HG02840 (cell line): ENCODE results near the gene MRPS2.
A peak's percentile ranks its signal among the peaks of the same experiment; 100 is the strongest.

Experiments
- ATAC-seq: cut with Tn5 transposase; IDR thresholded peaks from one replicate; pipeline ENCODE4 v1.9.1; 2021; ENCODE audit warnings: mild to moderate bottlenecking, moderate library complexity, moderate number of reproducible peaks; ENCODE audit not compliant: unreplicated experiment, low FRiP score

Gene MRPS2

DNA sequence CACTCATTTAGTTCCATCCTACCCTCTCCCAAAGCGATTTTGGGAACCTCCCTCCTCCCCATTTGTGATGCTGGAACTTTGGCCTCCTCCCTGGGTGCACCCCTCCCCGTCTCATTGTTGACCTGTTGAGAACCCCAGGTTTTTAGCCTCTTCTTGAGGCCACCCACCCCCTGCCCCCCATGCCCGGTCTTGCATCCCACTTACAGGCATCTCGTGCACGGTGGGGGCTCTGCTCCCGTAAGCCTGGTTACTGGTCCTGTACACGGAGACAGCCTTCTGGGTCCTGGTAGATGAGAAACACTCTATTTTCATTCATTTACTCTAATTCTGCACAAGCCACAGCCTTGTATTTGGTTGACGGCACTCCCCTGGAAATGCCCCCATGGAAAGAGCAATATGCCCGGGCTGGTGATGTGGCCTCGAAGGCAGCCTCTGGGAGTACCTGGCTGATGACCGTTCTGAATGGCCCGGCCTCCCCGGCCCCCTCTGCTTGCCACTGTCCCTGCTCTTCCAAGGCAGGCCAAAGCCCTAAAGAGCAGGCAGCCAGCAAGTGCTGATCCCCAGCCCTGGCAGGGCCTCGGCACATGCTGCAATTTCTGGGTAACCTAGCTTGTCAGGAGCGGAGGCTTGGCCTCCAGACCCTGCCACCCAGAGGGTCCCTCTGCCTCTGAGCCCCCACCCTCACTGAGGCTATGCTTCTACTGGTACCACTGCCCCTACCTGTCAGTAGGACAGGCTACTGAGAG is 1.9 kb upstream of the MRPS2 start:
- ATAC-seq, result no peak

DNA sequence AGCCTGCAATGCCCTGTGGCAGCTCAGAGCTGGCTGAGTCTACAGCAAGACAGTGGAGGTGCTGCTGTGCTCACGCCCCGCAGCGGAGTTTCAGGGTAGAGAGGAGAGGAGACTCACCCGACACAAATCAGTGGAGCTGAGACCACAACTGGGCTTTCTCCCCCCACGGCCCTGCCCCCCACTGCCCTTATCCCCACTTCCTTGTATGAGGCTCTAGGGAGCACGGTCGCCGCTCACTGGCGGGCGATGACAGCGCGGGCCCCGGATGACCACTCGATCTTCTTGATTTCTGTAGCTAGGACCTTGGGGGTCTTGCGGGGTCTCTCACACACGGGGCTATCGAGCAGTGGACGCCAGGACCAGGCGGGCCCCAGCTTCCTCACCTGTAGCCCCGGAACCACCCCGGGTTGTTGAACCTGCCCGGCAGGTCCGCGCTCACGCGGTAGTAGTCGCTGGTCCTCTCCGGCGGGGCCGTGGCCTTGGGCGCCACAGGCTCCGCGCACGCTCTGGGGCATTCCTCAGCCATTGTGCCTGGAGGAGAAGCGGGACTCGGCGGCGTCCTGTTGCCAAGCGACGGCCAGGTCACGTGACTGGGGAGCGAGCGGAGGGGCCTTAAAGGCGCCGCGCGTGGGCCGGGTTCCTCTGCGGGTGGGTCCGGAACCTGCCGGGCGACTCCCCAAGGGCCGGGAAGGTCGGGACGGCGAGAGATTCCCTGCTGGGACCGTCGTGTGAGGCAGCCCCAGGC is 984 bp upstream of the MRPS2 start:
- ATAC-seq, result peak; percentile 59

DNA sequence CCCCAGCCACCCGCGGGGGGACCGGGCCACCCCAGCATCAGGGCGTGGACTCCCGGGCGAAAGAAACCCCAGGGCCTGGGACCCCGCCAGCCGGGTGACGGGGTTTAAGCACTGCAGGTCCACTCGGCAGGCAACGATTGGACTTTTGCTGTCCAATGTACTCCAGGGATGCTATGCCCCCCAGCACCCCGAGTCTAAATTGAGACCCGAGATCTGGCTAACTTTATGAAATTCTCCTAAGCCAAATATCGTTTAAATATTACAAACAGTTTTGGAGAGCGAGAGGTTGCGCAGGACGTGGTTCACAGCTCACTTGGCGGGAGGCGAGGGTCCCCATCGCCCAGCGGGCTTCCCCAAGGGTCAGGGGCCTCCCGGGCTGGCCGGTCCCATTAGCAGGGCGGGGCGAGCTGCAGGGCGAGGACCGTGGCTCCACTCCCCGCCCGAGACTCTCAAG is 384 bp upstream of the MRPS2 start:
- peak; percentile 17 for ATAC-seq

DNA sequence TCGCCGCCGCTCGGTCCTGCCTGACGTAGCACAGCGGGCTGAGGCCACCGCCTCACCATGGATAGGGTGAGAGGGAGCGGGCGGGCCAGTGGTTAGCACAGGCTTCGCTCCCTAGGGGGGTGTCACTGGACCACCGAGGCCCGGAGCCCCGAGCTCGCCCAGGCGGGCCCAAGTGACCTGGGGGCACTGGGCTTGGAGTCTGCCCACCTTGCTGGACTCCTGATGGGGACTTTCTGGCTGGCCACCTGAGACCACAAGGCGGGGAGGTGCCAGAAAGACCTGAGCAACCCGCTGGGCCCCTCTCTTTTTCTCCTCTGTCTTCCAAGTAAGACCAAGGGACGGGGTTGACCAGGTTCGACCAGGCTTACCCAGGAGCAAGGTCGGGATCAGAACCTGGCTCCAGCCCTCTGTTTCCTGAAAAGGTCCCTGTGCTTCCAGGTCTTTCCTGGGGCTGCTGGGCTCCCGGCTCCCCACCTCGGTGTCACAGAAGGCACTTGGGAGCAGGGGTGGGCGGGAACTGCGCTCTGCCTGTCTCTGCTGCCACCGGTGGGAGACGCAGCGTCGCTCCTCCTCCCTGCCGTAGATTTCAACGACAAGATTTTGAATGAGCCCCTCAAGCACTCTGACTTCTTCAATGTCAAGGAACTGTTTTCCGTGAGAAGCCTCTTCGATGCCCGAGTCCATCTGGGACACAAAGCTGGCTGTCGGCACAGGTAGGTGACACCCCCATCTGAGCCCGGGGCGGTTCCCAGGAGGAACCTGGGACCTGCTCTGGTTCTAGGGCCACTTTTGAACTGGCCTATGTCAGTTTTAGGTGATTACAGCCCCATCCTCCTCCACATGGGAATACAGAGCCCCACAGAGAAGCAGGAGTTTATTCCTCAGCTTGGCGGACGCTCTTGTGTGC is 1.0 kb downstream of the MRPS2 start:
- ATAC-seq, result no peak

DNA sequence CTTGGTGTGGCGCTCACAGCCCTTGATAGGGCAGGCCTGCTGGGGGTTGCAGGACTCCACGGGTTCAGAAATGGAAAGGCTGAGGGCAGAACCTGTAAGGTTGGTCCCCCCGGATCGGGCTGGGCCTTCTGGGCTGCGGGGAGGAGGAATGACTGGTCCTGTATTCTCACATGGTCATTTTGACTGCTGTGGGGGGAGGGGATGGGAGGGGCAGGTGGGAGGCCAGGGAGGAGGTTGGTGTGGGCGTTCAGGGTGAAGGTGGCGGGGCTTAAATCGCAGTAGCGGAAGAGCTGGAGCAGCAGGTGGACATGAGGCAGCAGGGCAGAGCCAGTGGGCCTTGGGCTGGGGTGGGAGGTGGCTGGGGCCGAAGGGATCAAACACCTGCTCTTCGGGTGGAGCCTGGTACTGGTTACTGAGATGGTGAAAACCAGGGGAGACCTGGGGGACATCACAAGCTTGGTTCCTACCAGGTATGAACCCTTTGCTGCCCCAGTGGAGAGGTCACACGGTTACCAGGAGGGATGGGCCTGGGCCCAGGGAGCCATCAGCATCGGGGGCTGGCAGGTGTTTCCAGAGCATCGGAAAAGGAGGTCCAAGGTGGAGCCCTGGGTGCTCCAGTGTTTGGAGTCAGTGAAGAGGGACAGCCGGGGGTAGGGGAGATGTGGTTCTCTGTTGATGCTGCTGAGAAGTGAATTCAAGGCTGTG is 1.8 kb downstream of the MRPS2 start:
- ATAC-seq, result no peak

DNA sequence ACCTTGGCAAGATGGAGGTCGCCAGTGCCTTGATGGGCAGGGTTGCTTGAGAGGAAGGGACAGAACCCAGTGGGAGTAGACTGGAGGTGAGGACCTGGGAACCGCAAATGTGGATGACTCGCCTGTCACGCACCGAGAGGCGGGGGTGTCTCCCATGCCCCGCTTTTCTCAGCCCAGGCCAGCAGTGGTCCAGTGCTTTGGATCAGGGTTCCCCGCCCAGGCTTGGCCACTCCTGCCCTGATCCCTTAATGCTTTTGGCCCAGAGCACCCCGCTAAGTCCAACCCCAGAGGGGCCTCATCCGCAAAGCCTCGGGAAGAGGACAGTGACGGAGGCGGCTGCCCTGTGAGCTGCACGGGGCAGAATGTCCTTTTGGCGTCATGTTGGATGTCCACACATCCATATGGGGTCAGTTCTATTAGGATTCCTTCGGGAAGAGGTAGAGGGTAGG is 2.4 kb downstream of the MRPS2 start:
- no peak for ATAC-seq

DNA sequence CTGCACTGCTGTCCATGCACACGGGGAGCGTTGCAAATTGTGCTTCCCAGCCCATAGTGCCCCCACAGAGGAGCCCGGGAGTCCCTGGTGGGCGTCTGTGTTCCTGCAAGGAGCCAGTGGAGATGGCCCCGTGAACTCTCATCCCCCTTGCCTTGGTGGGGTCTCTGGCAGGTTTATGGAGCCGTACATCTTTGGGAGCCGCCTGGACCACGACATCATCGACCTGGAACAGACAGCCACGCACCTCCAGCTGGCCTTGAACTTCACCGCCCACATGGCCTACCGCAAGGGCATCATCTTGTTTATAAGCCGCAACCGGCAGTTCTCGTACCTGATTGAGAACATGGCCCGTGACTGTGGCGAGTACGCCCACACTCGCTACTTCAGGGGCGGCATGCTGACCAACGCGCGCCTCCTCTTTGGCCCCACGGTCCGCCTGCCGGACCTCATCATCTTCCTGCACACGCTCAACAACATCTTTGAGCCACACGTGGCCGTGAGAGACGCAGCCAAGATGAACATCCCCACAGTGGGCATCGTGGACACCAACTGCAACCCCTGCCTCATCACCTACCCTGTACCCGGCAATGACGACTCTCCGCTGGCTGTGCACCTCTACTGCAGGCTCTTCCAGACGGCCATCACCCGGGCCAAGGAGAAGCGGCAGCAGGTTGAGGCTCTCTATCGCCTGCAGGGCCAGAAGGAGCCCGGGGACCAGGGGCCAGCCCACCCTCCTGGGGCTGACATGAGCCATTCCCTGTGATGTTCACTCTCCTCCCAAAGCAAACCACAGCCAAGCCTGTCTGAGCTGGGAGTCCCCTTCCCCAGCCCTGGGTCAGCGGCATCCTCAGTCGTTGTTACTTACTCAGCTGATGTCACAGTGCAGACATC is 3.1 kb downstream of the MRPS2 start:
- ATAC-seq, result no peak

DNA sequence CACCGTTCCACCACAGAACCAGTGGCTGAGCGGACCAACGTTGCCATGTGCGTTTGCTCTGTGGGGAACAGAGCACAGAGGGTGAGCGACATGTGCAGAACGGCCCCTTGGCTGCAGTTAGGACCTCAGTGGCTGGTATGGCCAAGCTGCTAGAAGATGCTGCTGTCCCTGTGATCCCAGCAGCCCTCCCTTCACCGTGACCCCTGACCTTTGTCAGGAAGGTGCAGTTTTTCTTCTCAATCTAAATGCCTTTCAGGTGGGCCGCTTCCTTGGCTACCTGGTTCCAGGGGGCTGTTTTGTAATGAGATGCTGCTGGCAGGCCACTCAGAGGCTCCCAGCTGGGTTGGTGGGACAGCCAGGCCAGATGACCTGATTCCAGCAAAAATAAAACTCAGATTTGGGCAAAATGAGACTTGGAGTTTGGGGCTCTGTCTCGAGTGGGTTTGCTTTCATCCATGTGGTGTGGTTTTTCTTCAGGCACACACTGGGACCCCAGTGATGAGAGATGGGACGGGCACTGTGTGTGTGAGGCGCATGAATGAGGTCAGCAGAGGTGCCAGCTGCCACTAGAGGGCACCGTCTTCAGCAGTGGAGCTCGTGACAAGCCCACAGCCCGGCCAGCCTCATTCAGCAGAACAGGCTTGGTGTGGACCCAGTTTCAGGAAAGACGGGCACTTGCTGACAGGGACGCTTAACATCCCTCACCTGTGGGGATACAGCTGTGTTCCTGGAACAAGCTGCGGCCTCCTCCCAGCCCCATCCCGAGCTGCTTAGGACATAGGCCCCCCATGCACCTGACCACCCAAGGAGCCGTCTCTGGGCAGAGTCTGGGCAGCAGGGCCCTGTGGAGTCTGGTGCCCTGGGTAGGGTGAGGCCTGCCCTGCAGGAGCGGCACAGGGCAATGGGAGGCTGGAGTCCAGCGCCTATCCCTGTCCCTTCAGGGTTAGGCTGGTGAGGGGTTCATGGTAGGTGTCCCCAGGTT is 4.1 kb downstream of the MRPS2 start:
- ATAC-seq, result no peak

DNA sequence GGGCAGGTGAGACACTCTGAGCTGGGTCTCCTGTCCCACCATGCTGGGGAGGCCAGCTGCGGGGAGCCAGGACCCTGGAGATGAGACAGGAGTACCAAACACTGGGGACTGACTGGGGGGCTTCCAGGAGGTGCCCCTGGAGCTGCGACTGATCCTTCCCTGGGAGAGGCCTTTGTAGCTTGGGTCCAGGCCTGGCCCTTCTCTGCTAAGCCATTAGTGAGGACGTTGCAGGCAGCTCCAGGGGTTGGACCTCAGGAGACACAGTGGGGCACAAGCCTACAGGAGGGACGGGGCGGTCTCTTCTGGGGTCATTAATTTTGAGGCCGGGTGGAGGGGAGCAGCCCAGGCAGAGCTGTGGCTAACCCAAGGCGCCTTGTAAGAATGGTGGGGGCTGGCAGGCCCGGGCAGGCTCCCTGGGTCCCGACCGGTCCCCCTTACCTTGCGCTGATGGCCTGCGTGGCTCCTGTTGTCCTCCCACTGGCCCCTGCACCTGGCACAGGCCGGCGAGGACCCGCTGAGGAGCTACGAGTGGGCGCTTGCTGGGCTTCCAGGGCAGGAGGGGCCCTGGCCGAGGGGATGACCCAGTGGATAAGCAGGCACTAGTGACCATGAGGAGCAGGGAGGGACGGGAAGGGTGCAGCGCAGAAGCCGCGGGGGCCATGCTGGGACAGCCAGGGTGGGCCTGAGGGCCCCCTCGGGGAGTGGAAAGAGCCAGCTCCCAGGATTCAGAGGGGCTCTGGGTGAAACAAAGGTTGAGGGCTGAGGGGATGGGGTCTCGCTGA is 5.1 kb downstream of the MRPS2 start:
- no peak for ATAC-seq

DNA sequence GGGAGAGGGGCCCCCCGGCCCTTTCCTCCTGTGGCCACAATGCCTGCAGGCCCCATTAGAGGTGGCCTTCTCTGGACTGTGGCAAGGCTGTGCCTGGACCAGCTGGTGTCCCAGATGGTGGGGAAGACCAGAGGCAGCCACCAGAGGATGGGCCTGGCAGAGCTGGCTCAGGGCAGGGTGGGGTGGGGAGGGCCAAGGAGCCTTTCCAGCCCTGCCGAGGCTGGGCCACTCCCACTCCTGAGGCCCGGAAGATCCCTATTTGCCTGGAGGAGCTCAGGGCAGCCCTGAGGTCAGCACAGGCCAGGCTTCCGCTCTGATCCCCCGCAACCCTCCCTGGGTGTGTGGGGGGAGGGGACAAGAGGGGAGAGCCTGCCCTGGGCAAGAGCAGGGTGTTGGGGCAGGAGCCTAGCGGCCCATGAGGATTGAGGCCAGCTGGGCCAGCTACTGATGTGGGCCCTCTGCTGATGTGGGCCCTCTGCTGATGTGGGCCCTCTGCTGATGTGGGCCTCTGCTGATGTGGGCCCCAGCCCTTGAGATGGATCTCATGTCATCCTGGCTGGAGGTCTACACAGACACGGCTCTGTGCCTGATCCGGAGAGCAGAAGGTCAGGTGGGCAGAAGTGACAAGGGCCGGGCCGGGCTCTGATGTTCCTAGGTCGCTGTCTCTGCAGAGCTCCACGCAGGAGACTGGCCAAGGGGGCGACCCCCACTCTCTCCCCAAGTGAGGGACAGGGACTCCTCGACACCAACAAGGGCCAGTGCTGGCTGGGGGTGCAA is 6.0 kb downstream of the MRPS2 start:
- no peak for ATAC-seq

DNA sequence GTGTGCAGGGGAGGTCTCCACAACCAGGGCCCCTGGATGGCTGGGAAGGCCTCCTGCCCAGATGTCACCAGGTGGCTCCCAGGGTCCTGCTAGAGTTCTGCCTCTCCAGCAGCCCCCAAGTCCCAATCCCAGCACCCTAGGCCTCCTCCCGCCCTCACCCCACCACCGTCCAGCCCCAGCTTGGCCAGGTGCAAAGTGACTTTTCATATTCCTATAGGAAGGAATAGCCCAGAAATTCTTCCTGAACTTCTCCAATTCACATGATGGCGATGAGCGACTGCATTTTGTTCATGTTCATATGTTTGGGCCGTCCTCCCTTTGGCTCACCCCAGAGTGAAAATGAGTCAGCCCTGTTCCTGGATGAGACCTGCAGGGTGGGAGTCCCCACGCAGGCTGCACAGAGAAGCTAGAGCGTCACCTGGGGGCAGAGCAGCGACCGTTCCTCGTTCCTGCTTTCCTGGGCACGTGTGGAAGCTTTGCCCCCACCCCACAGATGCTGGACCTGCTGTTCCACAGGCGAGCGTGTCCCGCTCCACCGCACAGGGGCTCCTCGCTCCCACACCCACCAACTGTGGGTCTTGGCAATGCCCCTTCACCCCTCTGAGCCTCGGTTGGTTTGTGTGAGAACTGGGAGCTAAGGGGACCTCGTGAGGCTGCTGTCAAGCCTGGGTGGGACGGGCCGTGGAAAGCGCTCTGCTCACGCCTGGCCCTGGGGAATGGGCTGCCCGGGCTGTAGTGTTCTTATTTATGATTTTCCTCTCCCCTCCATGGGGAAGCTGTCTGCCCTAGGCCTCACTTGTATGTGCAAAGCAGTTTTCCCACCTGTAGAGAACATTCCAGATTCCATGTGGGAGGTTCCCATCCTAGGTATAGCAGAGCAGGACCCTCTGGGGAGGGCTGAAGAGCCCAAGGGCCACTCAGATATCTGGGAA is 6.9 kb downstream of the MRPS2 start:
- ATAC-seq, result no peak

DNA sequence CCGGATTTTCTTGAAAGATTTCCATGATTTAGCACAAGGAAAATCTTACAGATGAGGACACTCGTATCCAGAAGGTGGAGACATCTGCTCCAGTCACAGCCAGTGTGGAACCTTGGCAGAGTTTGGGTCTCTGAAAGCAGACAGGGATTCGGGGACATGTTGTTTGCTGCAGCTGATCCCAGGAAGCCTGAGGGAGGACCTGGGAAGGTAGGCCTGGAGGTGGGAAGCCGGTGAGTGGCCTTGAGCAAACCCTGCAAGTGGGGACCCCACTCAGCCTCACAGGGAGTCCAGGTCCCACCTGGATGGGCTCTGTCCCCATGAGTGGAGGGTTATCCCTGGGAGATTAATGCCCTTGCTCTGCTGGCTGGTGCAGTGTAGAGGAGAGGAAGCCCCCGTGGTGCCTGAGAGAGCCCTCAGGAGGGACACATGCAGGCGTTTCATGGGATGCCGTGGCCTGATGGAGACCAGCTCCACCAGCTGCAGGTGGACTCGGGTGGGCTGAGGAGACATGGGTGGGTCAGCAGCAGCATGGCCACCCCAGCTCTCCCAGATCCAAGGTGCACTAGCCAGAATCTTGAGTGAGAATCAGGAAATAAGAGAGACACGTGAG is 7.8 kb downstream of the MRPS2 start:
- no peak for ATAC-seq

DNA sequence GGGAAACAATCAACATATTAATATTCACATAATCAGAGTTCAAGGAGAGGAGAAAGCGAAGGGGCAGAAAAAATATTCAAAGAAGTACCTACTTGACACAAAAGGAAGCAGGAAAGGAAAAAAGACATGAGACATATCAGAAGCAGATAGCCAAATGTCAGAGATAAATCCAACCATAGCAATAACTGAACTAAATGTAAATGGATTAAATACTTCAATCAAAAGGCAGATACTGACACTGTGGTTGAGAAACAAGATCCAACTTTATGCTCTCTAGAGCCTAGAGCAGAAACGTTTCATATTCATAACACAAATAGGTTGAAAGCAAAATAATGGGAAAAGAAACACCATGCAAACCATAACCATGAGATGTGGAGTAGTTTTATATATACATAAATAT is 9.0 kb downstream of the MRPS2 start:
- ATAC-seq, result no peak

DNA sequence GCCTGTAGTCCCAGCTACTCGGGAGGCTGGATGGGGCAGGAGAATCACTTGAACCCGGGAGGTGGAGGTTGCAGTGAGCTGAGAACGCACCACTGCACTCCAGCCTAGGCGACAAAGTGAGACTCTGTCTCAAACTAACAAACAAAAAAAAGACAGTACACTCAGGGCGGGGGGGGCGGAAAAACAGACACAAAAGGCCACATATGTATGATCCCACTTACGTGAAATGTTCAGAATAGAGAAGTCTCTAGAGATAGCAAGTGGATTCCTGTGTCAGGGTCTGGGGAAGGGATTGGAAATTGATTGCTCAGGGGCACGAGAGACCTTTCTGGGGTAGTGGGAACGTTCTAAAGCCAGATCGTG is 11.7 kb downstream of the MRPS2 start:
- ATAC-seq, result no peak

DNA sequence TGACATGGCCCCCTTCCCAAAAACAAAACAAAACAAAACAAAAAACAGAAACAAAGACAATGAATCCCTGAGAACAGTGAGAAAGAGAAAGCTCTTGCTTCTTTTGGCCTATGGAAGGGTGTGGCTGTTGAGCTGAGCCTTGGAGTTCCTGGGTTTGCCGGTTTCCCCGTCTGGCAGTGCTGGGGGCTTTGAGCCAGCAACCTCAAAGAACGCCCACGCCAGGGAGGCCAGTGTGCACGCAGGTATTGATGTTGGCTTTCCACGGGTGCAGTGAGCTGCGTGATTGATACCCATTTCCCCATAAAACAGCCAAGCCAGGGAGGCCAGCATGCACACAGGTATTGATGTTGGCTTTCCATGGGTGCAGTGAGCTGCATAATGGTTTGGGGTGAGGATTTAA is 12.4 kb downstream of the MRPS2 start:
- ATAC-seq, result no peak
